H1 (cell line): ENCODE measurements around the gene CPNE4. TPM values are rescaled to one million over a fixed set of nuclear protein-coding genes. Genes with fewer than 3 reads are reported as not detected.

Source experiments
- JUND ChIP-seq: IDR thresholded peaks from 2 replicates; pipeline ENCODE4 v1.6.1; 2011; ENCODE audit warnings: mild to moderate bottlenecking, improper control_type of control experiment, low read length
- KDM4A ChIP-seq: IDR thresholded peaks from one replicate; pipeline ENCODE4 v1.7.1; 2012; ENCODE audit warnings: low read depth, mild to moderate bottlenecking, moderate library complexity, low read length, inconsistent platforms; ENCODE audit not compliant: severe bottlenecking
- RFX5 ChIP-seq: IDR thresholded peaks from 2 replicates; pipeline ENCODE4 v1.6.1; 2011; ENCODE audit warnings: low read depth, low read length, improper control_type of control experiment, borderline replicate concordance
- RXRA ChIP-seq: IDR thresholded peaks from 2 replicates; pipeline ENCODE4 v1.6.1; 2011; ENCODE audit warnings: low read depth, mild to moderate bottlenecking, low read length, moderate library complexity; ENCODE audit not compliant: insufficient read depth
- SP4 ChIP-seq: IDR thresholded peaks from 2 replicates; pipeline ENCODE4 v1.6.1; 2012; ENCODE audit warnings: low read length, inconsistent platforms
- polyA plus RNA-seq, 7 experiments: library from polyadenylated mRNA; depleted of rRNA in 3 of 7; stranded (reverse) in 5 of 7; unstranded in 2 of 7; fragments of >200 nt in 5 of 7; fragments of 200-250 nt in 2 of 7; gene quantifications; 1 replicate in 5 of 7; 2 replicates in 1 of 7; 4 replicates in 1 of 7; pipeline versions ENCODE4 v1.2.1 to v1.2.3, GENCODE V29; 2011 to 2013; ENCODE audit warnings: missing spikeins in 2 of 7, mixed read lengths in 2 of 7
- total RNA-seq: library from RNA; stranded (reverse); fragmentation: NEBNext Ultra II Directional; extraction: Animal tissue kit (Norgen Biotek cat#: 25700); gene quantifications from 2 replicates; pipeline ENCODE4 v1.2.1, GENCODE V29; 2021

CPNE4 gene
- total and polyA plus RNA-seq, 2 of the 8 experiments (the other 6 are each of a cell fraction or from before 2014, with no cell fraction given) = 0.82 to 3.8 TPM

DNA sequence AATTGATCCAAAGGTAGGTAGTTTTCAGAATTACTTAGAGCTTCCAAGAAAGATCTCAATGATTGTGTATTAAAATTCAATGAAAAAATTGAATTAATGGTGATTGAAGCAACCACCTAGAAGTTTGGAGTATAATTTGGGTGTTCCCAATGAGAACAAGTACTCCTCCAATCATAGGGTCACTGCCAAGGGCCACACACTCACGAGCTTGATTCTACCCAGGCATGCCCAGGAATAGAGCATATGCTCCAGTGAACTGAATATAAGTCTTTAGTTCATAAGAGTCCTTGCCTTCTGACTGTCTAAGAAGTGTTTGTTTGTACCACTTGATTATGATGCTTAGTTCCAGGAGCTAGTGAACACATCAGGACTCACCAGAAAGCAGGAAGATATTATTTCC, 133.9 kb downstream of the CPNE4 start (continued):
- TF ChIP-seq RXRA (no peak), SP4 (no peak), RFX5 (no peak), JUND (no peak), KDM4A (no peak)
